ENCODE measurements around the gene RAB11FIP3.

GRCh38 chr16:492211-492875 lies 66.9 kb downstream of the RAB11FIP3 start:
- no peak for TF ChIP-seq EZH2 (IDR thresholded peaks at IDR 0.05; ENCODE audit: low read depth)
- TF ChIP-seq, protein P1, sequence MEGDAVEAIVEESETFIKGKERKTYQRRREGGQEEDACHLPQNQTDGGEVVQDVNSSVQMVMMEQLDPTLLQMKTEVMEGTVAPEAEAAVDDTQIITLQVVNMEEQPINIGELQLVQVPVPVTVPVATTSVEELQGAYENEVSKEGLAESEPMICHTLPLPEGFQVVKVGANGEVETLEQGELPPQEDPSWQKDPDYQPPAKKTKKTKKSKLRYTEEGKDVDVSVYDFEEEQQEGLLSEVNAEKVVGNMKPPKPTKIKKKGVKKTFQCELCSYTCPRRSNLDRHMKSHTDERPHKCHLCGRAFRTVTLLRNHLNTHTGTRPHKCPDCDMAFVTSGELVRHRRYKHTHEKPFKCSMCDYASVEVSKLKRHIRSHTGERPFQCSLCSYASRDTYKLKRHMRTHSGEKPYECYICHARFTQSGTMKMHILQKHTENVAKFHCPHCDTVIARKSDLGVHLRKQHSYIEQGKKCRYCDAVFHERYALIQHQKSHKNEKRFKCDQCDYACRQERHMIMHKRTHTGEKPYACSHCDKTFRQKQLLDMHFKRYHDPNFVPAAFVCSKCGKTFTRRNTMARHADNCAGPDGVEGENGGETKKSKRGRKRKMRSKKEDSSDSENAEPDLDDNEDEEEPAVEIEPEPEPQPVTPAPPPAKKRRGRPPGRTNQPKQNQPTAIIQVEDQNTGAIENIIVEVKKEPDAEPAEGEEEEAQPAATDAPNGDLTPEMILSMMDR (conservative IDR thresholded peaks at IDR 0.05), result no peak

Data from PC-9 (cell line).